ENCODE data around the gene NDUFA6.
"Not testable (repeated sequence)": the region's sequence is repeated elsewhere in the genome, so short reads cannot be mapped to it uniquely, and the experiment has no call there.

- not testable (repeated sequence) for TF ChIP-seq POLR2A, CTCF, POLR2AphosphoS5 (IDR thresholded peaks at IDR 0.05)
These were observed 40.3 kb upstream of the NDUFA6 start, which contains the start of gene CYP2D6 for GRCh38 chr22:42130639-42131431.
